ENCODE results near the gene NLRC3. TPM values are rescaled to one million over a fixed set of nuclear protein-coding genes. Genes with fewer than 3 reads are reported as not detected.

Gene NLRC3
- total RNA-seq, 3 donors from 2014 or later (not counting 1 experiment from before 2014, with no cell fraction given): 98.8 to 145 (median 133) TPM

GRCh38 chr16:3591436-3591803, 14.2 kb upstream of the NLRC3 start:
- Histone ChIP-seq H3K4me1 (ENCODE audit: control insufficient read depth, insufficient read depth, low read length) (peaks cover 29% of the 10 kb centered on the region), H3K9me3 (ENCODE audit: control insufficient read depth, insufficient read depth, low read length) (no peaks in the 10 kb centered on the region), H3K27ac (ENCODE audit: low read length) (no peak overlapping the region), H3K4me3 (ENCODE audit: low read length) (no peak overlapping the region), H3K36me3 (ENCODE audit: control insufficient read depth, insufficient read depth, low read length) (peaks cover 10% of the 10 kb centered on the region), H3K27me3 (ENCODE audit: control insufficient read depth, insufficient read depth, low read length) (no peaks in the 10 kb centered on the region)
- H3K27ac Mint-ChIP-seq: no peak overlapping the region
- no peak for TF ChIP-seq CTCF (IDR thresholded peaks at IDR 0.05)
- no peak for ATAC-seq
- 96% methylated on average over 5 of the region's 5 CpGs for WGBS (ENCODE audit: insufficient coverage)
- no peak for DNase-seq
- intact Hi-C loops (cut with micrococcal nuclease): no loop called here
- H3K9me3 Mint-ChIP-seq: no peaks in the 10 kb centered on the region
- no peak overlapping the region for H3K4me3 Mint-ChIP-seq
- H3K36me3 Mint-ChIP-seq: peaks cover 8% of the 10 kb centered on the region
- peaks cover 11 to 15% of the 10 kb centered on the region in 2 donors for H3K4me1 Mint-ChIP-seq
- H3K27me3 Mint-ChIP-seq (ENCODE audit: low read depth in 2 of 2): peaks cover 3 to 5% of the 10 kb centered on the region in 2 donors

GRCh38 chr16:3590736-3591435, 13.7 kb upstream of the NLRC3 start:
- no peak for TF ChIP-seq CTCF (IDR thresholded peaks at IDR 0.05)
- Histone ChIP-seq H3K27me3 (ENCODE audit: control insufficient read depth, insufficient read depth, low read length) (no peaks in the 10 kb centered on the region), H3K9me3 (ENCODE audit: control insufficient read depth, insufficient read depth, low read length) (no peaks in the 10 kb centered on the region), H3K4me1 (ENCODE audit: control insufficient read depth, insufficient read depth, low read length) (peaks cover 24% of the 10 kb centered on the region), H3K4me3 (ENCODE audit: low read length) (no peak overlapping the region), H3K36me3 (ENCODE audit: control insufficient read depth, insufficient read depth, low read length) (peaks cover 10% of the 10 kb centered on the region), H3K27ac (ENCODE audit: low read length) (no peak overlapping the region)
- peaks cover 11 to 16% of the 10 kb centered on the region in 2 donors for H3K4me1 Mint-ChIP-seq
- WGBS (ENCODE audit: insufficient coverage): 90% methylated on average over 27 of the region's 27 CpGs
- no peaks in the 10 kb centered on the region for H3K9me3 Mint-ChIP-seq
- no peak for DNase-seq
- peaks cover 8% of the 10 kb centered on the region for H3K36me3 Mint-ChIP-seq
- no peak for ATAC-seq
- no peak overlapping the region for H3K27ac Mint-ChIP-seq
- H3K27me3 Mint-ChIP-seq (ENCODE audit: low read depth in 2 of 2): peaks cover 3 to 5% of the 10 kb centered on the region in 2 donors
- intact Hi-C loops (cut with micrococcal nuclease): no loop called here
- H3K4me3 Mint-ChIP-seq: no peak overlapping the region

- no peak overlapping the region for H3K4me3 ChIP-seq (ENCODE audit: low read length)
- peaks cover 23% of the 10 kb centered on the region for H3K4me1 ChIP-seq (ENCODE audit: control insufficient read depth, insufficient read depth, low read length)
- ATAC-seq: no peak
- H3K4me3 Mint-ChIP-seq: no peak overlapping the region
- peaks cover 4 to 16% of the 10 kb centered on the region in 2 donors for H3K4me1 Mint-ChIP-seq
- TF ChIP-seq CTCF (IDR thresholded peaks at IDR 0.05): no peak
- H3K36me3 ChIP-seq (ENCODE audit: control insufficient read depth, insufficient read depth, low read length): peaks cover 10% of the 10 kb centered on the region
- H3K27ac ChIP-seq (ENCODE audit: low read length): no peak overlapping the region
- no peak overlapping the region for H3K27ac Mint-ChIP-seq
- H3K27me3 Mint-ChIP-seq (ENCODE audit: low read depth in 2 of 2): peaks cover 3 to 5% of the 10 kb centered on the region in 2 donors
- H3K36me3 Mint-ChIP-seq: peaks cover 8% of the 10 kb centered on the region
- no peaks in the 10 kb centered on the region for H3K9me3 Mint-ChIP-seq
- no peaks in the 10 kb centered on the region for H3K27me3 ChIP-seq (ENCODE audit: control insufficient read depth, insufficient read depth, low read length)
- intact Hi-C loops (cut with micrococcal nuclease): no loop called here
- no peak for DNase-seq
- H3K9me3 ChIP-seq (ENCODE audit: control insufficient read depth, insufficient read depth, low read length): no peaks in the 10 kb centered on the region
- 95% methylated on average over 25 of the region's 25 CpGs for WGBS (ENCODE audit: insufficient coverage)
Measured at GRCh38 chr16:3589991-3590701, 12.9 kb upstream of the NLRC3 start.

Data from natural killer cell (primary cell).